HL-60 (cell line): ENCODE measurements around the gene CFAP45.

Source experiments
- CTCF ChIP-seq: IDR thresholded peaks from one replicate; pipeline ENCODE4 v1.5.1; 2011; ENCODE audit warnings: low read length, control low read depth, inconsistent platforms; ENCODE audit not compliant: insufficient read depth
- POLR2AphosphoS5 ChIP-seq: IDR thresholded peaks from 2 replicates; pipeline ENCODE4 v1.6.1; 2012; ENCODE audit warnings: low read depth

DNA sequence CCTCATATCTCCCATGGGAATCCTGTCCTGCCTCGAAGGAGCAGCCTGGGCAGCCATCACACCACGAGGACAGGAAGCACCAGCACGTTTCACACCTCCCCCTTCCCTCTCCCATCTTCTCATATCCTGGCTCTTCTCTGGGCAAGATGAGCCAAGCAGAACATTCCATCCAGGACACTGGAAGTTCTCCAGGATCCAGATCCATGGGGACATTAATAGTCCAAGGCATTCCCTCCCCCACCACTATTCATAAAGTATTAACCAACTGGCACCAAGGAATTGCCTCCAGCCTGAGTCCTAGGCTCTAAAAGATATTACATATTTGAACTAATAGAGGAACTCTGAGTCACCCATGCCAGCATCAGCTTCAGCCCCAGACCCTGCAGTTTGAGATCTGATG, 64.6 kb downstream of the CFAP45 start:
- TF ChIP-seq CTCF (no peak), POLR2AphosphoS5 (no peak)
